ENCODE measurements around the gene C5.

DNA sequence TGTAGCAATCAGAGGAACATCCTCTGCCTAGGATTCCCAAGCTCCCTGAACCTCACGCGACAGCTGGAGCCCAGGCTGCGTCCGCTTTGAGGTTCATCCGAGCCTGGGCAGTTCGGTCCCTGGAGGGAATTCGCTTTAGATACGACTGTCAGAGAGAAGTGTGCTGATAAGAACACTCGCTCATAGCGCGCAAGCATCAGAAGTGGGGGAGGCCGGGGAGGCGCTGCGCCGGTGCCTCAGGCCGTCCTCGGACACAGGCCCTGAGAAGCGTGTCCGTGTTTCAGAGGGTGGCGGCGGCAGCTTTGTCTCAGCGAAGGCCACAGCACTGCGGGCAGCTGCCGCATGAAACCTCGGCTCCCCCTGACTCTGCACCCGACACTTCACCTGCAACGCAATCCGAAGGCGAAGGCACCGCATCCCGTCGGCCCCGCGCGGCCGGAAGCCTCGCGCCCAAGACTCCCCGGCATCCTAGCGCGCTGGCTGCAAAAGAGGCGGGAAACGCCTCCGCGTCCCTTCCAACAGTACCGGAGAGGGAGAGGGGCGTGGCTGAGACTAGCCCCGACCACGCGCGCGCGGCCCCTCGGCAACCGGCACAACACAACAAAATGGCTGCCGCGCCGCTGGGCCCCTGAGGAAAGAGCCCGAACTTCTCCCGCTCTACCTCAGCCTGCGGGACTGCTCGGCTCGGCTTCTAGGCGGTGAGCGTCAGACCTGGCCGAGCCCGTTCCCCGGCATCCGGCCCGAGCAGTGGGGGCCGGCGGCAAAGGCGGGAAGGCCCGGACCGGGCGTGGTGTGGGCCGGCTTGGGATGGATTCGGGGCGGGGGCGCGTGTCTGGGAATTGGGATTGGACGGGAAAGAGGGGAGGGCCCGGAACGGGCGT is 24.5 kb upstream of the C5 start, which contains the start of gene CNTRL:
- TF ChIP-seq, protein P1, sequence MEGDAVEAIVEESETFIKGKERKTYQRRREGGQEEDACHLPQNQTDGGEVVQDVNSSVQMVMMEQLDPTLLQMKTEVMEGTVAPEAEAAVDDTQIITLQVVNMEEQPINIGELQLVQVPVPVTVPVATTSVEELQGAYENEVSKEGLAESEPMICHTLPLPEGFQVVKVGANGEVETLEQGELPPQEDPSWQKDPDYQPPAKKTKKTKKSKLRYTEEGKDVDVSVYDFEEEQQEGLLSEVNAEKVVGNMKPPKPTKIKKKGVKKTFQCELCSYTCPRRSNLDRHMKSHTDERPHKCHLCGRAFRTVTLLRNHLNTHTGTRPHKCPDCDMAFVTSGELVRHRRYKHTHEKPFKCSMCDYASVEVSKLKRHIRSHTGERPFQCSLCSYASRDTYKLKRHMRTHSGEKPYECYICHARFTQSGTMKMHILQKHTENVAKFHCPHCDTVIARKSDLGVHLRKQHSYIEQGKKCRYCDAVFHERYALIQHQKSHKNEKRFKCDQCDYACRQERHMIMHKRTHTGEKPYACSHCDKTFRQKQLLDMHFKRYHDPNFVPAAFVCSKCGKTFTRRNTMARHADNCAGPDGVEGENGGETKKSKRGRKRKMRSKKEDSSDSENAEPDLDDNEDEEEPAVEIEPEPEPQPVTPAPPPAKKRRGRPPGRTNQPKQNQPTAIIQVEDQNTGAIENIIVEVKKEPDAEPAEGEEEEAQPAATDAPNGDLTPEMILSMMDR (IDR thresholded peaks at IDR 0.05; ENCODE audit: poor library complexity) = no peak
- TF ChIP-seq EZH2 (IDR thresholded peaks at IDR 0.05; ENCODE audit: borderline replicate concordance) = no peak

Data from hepatocyte (in vitro differentiated cells).